GM12865 (cell line): Measurements from ENCODE around the gene PPP1R2.

Experiments
- DNase-seq: peaks from one replicate; pipeline ENCODE4 v3.0.0; 2010; ENCODE audit warnings: low read depth
- H3K4me3 ChIP-seq: 2 replicates; pipeline ENCODE4 v1.5.1; 2011; ENCODE audit warnings: mild to moderate bottlenecking, low read depth, low read length, control low read depth
- TF ChIP-seq, protein P1 (sequence below): IDR thresholded peaks from 2 replicates; pipeline ENCODE4 v1.5.1; 2011; ENCODE audit warnings: low read length, control low read depth, low read depth, inconsistent platforms; ENCODE audit not compliant: insufficient read depth; ENCODE audit errors: missing control alignments

The PPP1R2 gene

DNA sequence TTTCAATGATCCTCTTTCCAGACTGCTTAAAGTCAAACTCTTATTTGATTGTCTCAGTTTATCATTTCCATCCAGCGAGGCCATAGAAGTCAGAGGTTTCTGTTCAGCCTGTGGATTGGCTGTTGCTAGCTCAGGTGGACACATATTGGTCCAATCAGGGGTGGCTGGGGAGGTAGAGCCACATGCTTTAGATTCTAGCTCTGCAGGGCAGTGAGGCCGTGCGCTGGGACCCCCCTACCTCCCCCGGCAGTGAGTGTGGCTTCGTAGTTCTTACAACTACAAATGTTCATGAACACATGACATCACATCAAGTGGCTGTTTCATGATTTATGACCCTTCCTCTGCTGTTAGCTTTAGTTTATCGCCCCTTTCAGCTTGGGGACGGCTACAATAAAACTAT is 22.6 kb upstream of the PPP1R2 start:
- H3K4me3 ChIP-seq = no peak overlapping the region
- DNase-seq = no peak
- TF ChIP-seq, protein P1, sequence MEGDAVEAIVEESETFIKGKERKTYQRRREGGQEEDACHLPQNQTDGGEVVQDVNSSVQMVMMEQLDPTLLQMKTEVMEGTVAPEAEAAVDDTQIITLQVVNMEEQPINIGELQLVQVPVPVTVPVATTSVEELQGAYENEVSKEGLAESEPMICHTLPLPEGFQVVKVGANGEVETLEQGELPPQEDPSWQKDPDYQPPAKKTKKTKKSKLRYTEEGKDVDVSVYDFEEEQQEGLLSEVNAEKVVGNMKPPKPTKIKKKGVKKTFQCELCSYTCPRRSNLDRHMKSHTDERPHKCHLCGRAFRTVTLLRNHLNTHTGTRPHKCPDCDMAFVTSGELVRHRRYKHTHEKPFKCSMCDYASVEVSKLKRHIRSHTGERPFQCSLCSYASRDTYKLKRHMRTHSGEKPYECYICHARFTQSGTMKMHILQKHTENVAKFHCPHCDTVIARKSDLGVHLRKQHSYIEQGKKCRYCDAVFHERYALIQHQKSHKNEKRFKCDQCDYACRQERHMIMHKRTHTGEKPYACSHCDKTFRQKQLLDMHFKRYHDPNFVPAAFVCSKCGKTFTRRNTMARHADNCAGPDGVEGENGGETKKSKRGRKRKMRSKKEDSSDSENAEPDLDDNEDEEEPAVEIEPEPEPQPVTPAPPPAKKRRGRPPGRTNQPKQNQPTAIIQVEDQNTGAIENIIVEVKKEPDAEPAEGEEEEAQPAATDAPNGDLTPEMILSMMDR = no peak

DNA sequence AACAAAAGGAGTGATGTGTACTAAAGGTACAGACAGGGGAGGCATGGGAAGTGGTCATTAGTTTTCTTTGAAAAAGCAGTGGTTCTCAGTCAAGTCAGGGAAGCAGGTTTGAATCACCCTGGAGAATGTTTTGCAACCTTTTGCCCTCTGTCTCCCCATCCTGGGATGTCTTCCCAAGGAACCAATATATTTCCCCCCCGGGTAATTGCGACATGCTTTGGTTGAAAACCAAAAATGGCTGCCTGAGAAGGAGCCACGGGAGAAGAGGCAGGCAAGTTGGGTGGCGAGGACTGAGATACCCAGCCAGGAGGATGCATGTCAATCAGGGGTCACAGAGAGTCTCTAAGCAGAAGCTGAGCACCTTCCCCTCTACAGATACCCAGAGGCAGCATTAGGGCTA is 20.2 kb upstream of the PPP1R2 start:
- DNase-seq = no peak
- no peak overlapping the region for H3K4me3 ChIP-seq
- TF ChIP-seq, protein P1 = no peak

DNA sequence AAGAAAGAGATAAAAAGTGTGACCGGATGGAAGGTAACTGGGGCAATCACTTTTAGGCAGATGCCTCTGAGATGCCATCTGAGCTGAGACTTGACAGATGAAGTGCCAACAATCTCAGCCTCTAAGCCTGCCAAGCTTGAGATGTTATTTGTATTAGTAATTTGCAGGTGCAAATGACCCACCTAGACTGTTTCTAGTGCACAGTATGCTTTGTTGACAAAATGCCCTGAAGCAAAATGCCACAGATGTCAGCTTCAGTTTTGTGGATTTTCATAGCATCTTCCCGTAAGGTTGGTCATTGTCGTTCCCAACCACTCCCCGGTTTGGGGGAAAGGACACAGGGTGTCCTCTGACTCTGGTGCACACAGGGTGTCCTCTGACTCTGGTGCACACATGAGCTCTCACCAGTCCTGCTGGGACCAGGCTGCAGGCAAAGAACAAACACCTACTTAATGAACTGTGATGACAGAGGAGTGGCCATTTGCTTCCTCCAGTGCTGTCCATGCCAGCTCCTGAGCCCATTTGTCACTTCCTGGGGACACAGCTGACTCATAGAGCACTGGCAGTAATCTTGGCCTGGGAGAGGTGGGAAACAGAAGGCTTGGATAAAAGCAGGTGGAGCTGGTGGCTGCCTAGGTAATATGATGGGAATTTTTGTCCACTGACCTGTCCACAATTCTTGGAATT is 16.7 kb upstream of the PPP1R2 start:
- no peak overlapping the region for H3K4me3 ChIP-seq
- TF ChIP-seq, protein P1 = no peak
- DNase-seq = no peak

DNA sequence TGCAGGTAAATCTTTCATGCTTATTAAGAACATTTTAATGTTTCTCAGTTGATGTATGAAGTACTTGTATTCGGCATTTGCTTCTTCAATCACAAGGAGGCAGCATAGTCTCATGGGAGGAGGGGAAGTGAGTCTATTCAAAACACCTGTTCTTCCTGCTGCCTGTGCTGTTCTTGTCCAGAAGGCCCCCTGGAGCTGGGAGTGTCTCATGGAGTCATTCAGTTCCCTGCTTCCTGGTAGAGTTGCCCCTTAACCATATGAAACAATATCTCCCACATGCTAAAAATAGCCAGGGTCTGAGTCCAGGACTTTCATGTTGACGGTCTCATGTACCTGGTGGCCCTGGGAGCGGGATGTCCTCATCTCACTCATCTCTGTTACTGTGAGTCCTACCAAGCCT is 15.5 kb upstream of the PPP1R2 start:
- H3K4me3 ChIP-seq = no peak overlapping the region
- peak; percentile 69 for DNase-seq
- TF ChIP-seq, protein P1 = peak; percentile 58

DNA sequence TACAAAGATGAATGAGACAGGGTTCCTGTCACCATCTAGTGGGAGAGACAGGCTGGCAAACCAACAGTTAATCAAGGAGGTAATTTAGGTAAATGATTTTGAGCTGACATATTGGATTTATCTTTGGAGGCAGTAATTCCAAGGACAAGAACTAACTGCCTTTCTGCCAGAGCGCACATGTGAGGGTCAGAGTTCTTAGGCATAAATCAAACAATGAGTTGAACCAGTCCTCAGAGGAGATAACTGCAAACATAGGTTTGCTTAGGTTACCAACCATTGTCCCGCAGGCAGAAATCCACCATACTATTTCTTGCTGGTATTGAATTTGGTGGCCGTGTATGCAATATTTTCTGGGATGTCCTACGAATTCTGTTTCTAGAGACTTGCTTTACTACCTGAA is 14.2 kb upstream of the PPP1R2 start:
- no peak for DNase-seq
- TF ChIP-seq, protein P1 = no peak
- H3K4me3 ChIP-seq = no peak overlapping the region

DNA sequence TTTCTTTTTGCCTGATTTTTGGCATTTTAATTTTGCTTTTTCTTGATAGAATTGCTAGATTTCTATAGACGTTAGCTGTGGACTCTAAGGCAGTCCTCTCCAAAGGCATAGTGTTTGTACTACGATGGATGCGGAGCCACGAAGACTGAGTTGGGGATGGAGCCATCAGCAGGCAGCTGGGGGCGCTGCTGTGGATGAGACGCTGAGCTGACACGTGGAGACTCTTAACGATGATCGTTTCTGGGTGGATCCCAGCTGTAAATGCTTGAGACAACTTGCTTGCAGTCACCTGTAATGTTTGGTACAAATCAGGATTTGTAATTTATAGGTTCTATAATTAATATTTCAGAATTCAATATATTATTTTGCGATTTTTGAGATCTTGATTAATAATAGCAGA is 13.3 kb upstream of the PPP1R2 start:
- DNase-seq = no peak
- TF ChIP-seq, protein P1 = peak; percentile 11
- no peak overlapping the region for H3K4me3 ChIP-seq

DNA sequence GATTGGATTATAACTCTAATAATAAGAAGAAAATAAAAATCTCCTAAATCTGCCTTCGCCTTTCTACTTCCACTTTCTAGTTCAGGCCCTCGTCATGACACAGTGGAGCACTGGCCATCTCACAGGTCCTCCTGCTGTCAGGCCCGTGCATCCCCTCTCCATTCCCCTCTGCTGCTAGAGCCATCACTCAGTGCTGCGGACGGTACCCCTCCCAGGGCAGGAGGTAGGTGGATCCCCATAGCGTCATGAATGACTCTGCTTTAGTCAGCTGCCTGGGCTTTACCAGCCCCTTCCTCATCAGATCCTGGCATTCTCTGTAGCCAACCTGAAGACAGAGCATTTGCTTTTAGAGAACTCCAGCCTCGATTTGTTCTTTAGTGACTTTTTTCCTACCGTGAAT is 12.0 kb upstream of the PPP1R2 start:
- H3K4me3 ChIP-seq = no peak overlapping the region
- no peak for DNase-seq
- TF ChIP-seq, protein P1 = no peak
